SK-N-SH treated with all-trans-retinoic acid at 6 μM for 48 hours (cell line): ENCODE measurements around the gene MEI4.
"Not testable (repeated sequence)": the region's sequence is repeated elsewhere in the genome, so short reads cannot be mapped to it uniquely, and the experiment has no call there.

ENCODE experiments used
- ATAC-seq: fragments of 200-7000 bp; cut with Tn5 transposase; 3 replicates; pipeline ENCODE4 v1.9.1; 2020; ENCODE audit warnings: mild to moderate bottlenecking, moderate library complexity
- ARNTL ChIP-seq: fragments of 450-650 bp; formaldehyde crosslinking; IDR thresholded peaks from 2 replicates; pipeline ENCODE4 v1.5.0; 2020; ENCODE audit warnings: low read depth, mild to moderate bottlenecking, moderate library complexity, borderline replicate concordance
- BACH2 ChIP-seq: fragments of 250-450 bp; sonication (Bioruptor Pico); IDR thresholded peaks from 2 replicates; pipeline ENCODE4 v1.9.0; 2021; ENCODE audit warnings: mild to moderate bottlenecking, borderline replicate concordance
- CREB5 ChIP-seq: fragments of 250-450 bp; sonication (Bioruptor Pico); IDR thresholded peaks from 2 replicates; pipeline ENCODE4 v1.5.1; 2020; ENCODE audit warnings: low read depth, mild to moderate bottlenecking, moderate library complexity
- CSDC2 ChIP-seq: fragments of 250-450 bp; sonication (Bioruptor Pico); IDR thresholded peaks from 2 replicates; pipeline ENCODE4 v1.5.0; 2020; ENCODE audit warnings: mild to moderate bottlenecking, moderate library complexity
- CSRNP3 ChIP-seq: fragments of 250-450 bp; sonication (Bioruptor Pico); IDR thresholded peaks from 2 replicates; pipeline ENCODE4 v1.5.1; 2021; ENCODE audit warnings: mild to moderate bottlenecking, moderate library complexity
- ESRRG ChIP-seq: fragments of 250-450 bp; sonication (Bioruptor Pico); IDR thresholded peaks from 2 replicates; pipeline ENCODE4 v1.6.1; 2021; ENCODE audit warnings: mild to moderate bottlenecking
- GLIS3 ChIP-seq: fragments of 250-450 bp; sonication (Bioruptor Pico); IDR thresholded peaks from 2 replicates; pipeline ENCODE4 v1.5.0; 2020; ENCODE audit warnings: mild to moderate bottlenecking, moderate library complexity
- PATZ1 ChIP-seq: fragments of 250-450 bp; sonication (Bioruptor Pico); IDR thresholded peaks from 2 replicates; pipeline ENCODE4 v1.8.0; 2020; ENCODE audit warnings: mild to moderate bottlenecking, moderate library complexity, borderline replicate concordance
- POU6F1 ChIP-seq: fragments of 250-450 bp; sonication (Bioruptor Pico); IDR thresholded peaks from 2 replicates; pipeline ENCODE4 v1.8.0; 2021; ENCODE audit warnings: low read depth, mild to moderate bottlenecking, moderate library complexity, borderline replicate concordance
- PPARA ChIP-seq: fragments of 250-450 bp; sonication (Bioruptor Pico); IDR thresholded peaks from 2 replicates; pipeline ENCODE4 v1.5.0; 2020; ENCODE audit warnings: mild to moderate bottlenecking, borderline replicate concordance
- SNAI2 ChIP-seq: fragments of 250-450 bp; sonication (Bioruptor Pico); IDR thresholded peaks from 2 replicates; pipeline ENCODE4 v1.5.0; 2020; ENCODE audit warnings: mild to moderate bottlenecking, moderate library complexity
- TCF4 ChIP-seq: fragments of 250-450 bp; sonication (Bioruptor Pico); IDR thresholded peaks from 2 replicates; pipeline ENCODE4 v1.8.0; 2021; ENCODE audit warnings: mild to moderate bottlenecking, moderate library complexity, borderline replicate concordance
- TOX ChIP-seq: fragments of 250-450 bp; sonication (Bioruptor Pico); IDR thresholded peaks from 2 replicates; pipeline ENCODE4 v1.8.0; 2021; ENCODE audit warnings: mild to moderate bottlenecking, moderate library complexity, borderline replicate concordance
- ZC3H10 ChIP-seq: fragments of 250-450 bp; sonication (Bioruptor Pico); IDR thresholded peaks from 2 replicates; pipeline ENCODE4 v1.5.1; 2021; ENCODE audit warnings: mild to moderate bottlenecking, moderate library complexity
- ZFP3 ChIP-seq: fragments of 250-450 bp; sonication (Bioruptor Pico); IDR thresholded peaks from 2 replicates; pipeline ENCODE4 v1.5.0; 2020; ENCODE audit warnings: mild to moderate bottlenecking, moderate library complexity
- ZFP30 ChIP-seq: fragments of 450-650 bp; formaldehyde crosslinking; IDR thresholded peaks from 2 replicates; pipeline ENCODE4 v1.5.0; 2022; ENCODE audit warnings: mild to moderate bottlenecking, moderate library complexity
- ZNF565 ChIP-seq: fragments of 450-650 bp; formaldehyde crosslinking; conservative IDR thresholded peaks from 2 replicates; pipeline ENCODE4 v1.5.0; 2020; ENCODE audit warnings: low read depth, mild to moderate bottlenecking, moderate library complexity
- ZNF70 ChIP-seq: fragments of 450-650 bp; formaldehyde crosslinking; IDR thresholded peaks from 2 replicates; pipeline ENCODE4 v1.5.0; 2020; ENCODE audit warnings: mild to moderate bottlenecking, moderate library complexity
- ZNF8 ChIP-seq: fragments of 450-650 bp; formaldehyde crosslinking; IDR thresholded peaks from 2 replicates; pipeline ENCODE4 v1.5.0; 2020; ENCODE audit warnings: mild to moderate bottlenecking, moderate library complexity

Gene MEI4

GRCh38 chr6:77740380-77740779 lies 87.5 kb downstream of the MEI4 start:
- ATAC-seq, result peak; percentile 43; the same call in 1 of the 3 replicates

GRCh38 chr6:77752156-77752555 lies 99.3 kb downstream of the MEI4 start:
- ATAC-seq, result not testable (repeated sequence)

More at GRCh38 chr6:77740380-77740779, 87.5 kb downstream of the MEI4 start:
- no peak for TF ChIP-seq CSDC2 (CRISPR knock-in tag)
- no peak for TF ChIP-seq ZFP30 (CRISPR knock-in tag)
- no peak for TF ChIP-seq GLIS3 (CRISPR knock-in tag)
- no peak for TF ChIP-seq ZNF8 (CRISPR knock-in tag)
- TF ChIP-seq ARNTL (CRISPR knock-in tag), result no peak
- no peak for TF ChIP-seq ZNF70
- no peak for TF ChIP-seq SNAI2
- no peak for TF ChIP-seq TOX
- TF ChIP-seq CREB5, result no peak
- TF ChIP-seq ESRRG (CRISPR knock-in tag), result no peak
- TF ChIP-seq ZC3H10, result no peak

GRCh38 chr6:77762386-77762785 lies 109.5 kb downstream of the MEI4 start:
- ATAC-seq, result no peak
- TF ChIP-seq SNAI2, result no peak

- TF ChIP-seq TCF4 (CRISPR knock-in tag) (no peak), SNAI2 (no peak), ZNF70 (no peak), TOX (no peak), ARNTL (CRISPR knock-in tag) (no peak), POU6F1 (CRISPR knock-in tag) (no peak), ZFP3 (no peak), PPARA (CRISPR knock-in tag) (no peak), BACH2 (CRISPR knock-in tag) (no peak), GLIS3 (CRISPR knock-in tag) (no peak)
- ATAC-seq, result no peak
Observed at GRCh38 chr6:77763124-77763523, 110.3 kb downstream of the MEI4 start.

GRCh38 chr6:77764364-77764763 lies 111.5 kb downstream of the MEI4 start:
- ATAC-seq, result no peak
- TF ChIP-seq ZC3H10 (no peak), PPARA (CRISPR knock-in tag) (no peak), ZNF8 (CRISPR knock-in tag) (no peak), CREB5 (no peak), ZFP30 (CRISPR knock-in tag) (no peak), ZFP3 (no peak), SNAI2 (no peak), ESRRG (CRISPR knock-in tag) (no peak), ARNTL (CRISPR knock-in tag) (no peak), TCF4 (CRISPR knock-in tag) (no peak), GLIS3 (CRISPR knock-in tag) (no peak)

- ATAC-seq, result no peak
- TF ChIP-seq ZNF565 (CRISPR knock-in tag) (no peak), ESRRG (CRISPR knock-in tag) (no peak), SNAI2 (no peak), ARNTL (CRISPR knock-in tag) (no peak), CREB5 (no peak), ZFP3 (no peak), CSRNP3 (CRISPR knock-in tag) (no peak), ZFP30 (CRISPR knock-in tag) (no peak), POU6F1 (CRISPR knock-in tag) (no peak), ZC3H10 (no peak), TCF4 (CRISPR knock-in tag) (no peak), PATZ1 (no peak)
Observed at GRCh38 chr6:77773157-77773822, 120.5 kb downstream of the MEI4 start.
